Effector CD4-positive, alpha-beta T cell (primary cell): ENCODE measurements around the gene RSPO3.

ENCODE experiments used
- DNase-seq: peaks from one replicate; pipeline ENCODE4 v3.0.0-alpha.2; 2020

RSPO3 gene

DNA sequence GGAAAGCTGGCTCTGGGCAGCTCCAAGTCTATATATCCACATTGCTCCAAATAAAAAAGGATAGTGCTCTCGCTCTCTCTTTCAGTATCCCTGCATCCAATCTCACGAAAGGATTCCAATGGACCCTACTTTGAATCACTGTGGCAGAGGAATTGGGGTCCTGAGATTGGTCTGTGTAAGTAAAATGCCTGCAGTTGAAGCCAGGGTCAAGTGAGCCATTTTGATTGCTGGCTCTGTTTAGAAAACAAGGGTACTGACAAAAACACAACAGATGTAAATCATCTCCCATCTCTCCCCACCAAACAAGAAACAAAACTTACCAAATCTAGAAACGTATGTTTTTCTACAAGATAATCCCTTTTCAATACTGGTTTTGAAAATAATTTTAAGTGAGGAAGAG, 45.6 kb downstream of the RSPO3 start:
- no peak for DNase-seq

GRCh38 chr6:127164565-127164964, 46.1 kb downstream of the RSPO3 start:
- no peak for DNase-seq

- no peak for DNase-seq
Measured at GRCh38 chr6:127173156-127173940, 54.9 kb downstream of the RSPO3 start.

DNA sequence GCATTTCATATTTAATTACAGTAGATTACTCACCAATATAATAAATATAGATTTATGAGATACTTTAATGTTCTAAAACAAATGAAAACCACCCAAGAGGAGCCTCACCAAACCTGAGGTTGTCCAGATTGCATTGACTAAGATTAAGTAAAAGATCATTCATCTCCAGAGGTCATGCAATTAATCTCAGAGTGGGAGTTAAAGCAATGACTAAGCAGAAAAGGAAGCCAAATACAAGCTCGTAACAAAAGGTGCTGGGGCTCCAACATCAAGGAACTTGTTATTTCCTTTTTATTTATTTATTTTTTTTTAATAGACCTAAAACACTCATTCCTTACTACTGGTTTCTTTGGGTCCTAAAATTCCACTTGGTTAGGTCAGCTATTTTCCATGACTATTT, 57.7 kb downstream of the RSPO3 start:
- no peak for DNase-seq

DNA sequence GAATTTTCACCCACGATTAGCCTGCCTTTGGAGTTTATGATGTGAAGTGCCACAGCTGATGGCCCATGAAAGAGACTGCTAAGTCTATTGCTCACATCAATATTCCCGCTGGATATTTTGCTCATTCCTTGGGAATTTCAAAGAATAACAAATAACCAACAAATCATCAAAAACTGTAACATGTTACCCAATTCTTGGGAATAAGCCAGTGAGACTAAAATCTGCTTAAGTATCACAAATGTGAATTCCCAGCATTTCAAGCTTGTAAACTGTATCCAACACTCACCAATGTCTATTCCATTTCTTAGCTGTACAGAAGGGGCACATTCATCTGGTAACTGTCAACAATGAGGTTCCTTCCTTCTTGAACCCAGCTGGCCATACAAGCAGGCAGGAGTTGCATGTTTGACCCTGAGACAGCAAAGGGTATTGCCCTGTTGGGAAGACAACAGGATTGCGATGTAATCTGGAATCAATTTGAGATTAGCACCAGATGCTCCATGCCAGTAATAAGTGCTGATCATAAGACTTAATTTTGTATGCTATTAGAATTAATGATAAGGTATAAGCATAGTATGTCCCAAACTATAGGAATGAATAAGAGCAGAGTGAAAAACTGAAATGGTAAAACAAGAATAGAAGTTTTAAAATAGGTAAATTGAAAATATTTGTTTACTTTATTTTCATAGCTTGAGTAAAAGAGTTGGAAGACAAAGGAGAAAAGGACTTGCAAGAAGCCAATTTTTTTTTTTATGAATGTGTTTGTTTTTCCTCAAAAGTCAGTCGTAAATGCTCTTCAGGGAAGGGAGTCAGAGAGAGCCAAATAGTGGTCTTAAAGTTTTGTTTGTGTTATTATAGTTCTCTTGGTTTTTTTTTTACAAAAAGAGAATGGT, 58.8 kb downstream of the RSPO3 start:
- no peak for DNase-seq

DNA sequence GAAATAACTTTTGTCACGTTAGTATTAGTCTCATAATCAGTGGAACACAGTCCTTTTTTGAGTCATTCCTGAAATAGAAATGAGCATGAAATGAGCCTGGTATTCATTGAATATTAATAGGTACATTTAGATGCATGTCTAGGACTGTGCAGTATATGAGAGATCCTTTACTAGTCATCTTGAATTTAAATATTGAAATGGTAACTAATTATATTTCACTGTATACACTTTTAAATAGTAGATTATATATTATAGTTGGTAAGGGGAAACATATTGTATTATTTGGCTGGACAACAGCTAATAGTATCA, 59.4 kb downstream of the RSPO3 start:
- no peak for DNase-seq

GRCh38 chr6:127178746-127179145, 60.3 kb downstream of the RSPO3 start:
- DNase-seq: no peak

GRCh38 chr6:127180426-127180825, 62.0 kb downstream of the RSPO3 start:
- no peak for DNase-seq

GRCh38 chr6:127182501-127182900, 64.0 kb downstream of the RSPO3 start:
- no peak for DNase-seq

GRCh38 chr6:127185437-127185995, 67.0 kb downstream of the RSPO3 start:
- DNase-seq: no peak

- peak; percentile 13 for DNase-seq
Measured at GRCh38 chr6:127186889-127187288, 68.4 kb downstream of the RSPO3 start.

GRCh38 chr6:127188744-127189143, 70.3 kb downstream of the RSPO3 start:
- DNase-seq: no peak

DNA sequence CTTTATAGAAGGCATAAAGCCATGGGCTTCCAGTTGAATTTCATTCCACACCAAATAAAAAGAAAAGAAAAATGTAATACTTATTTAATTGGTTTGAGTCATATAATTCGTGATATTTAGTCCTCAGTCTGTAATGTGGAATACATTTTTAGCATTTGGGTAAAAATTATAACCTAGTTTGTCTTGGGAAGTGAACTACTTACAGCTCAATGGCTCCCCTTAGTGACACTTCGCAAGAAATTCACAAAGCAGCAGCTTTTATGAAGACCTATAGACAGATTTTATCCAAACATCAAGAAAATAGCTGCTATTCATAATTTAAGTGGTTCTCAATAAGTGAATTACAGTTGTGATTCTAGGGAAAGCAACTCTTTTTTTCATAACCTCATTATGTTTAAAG, 72.1 kb downstream of the RSPO3 start:
- DNase-seq: no peak

GRCh38 chr6:127191716-127192115, 73.2 kb downstream of the RSPO3 start:
- no peak for DNase-seq

- no peak for DNase-seq
Measured at GRCh38 chr6:127192911-127193541, 74.6 kb downstream of the RSPO3 start.

GRCh38 chr6:127195833-127196232, 77.4 kb downstream of the RSPO3 start:
- no peak for DNase-seq

GRCh38 chr6:127198549-127198948, 80.1 kb downstream of the RSPO3 start:
- no peak for DNase-seq

DNA sequence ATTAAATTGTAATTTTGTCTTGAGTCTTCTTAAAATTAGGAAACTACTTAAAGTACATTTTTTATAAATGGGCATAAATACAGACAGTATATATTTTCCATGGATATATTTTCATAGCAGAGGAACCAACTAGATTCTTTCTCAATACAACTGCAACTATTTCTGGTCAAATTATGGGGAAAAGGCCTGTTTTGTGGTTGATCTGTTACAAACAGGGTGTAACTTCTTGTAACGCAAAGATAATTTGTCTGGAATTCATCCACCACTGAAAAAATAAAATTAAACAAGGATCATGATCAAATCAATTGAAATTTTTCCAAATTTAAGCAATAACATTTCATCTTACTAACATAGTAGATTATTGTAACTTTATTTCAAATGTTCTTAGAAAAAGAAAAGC, 81.0 kb downstream of the RSPO3 start:
- DNase-seq: no peak

- no peak for DNase-seq
Measured at GRCh38 chr6:127200114-127200513, 81.6 kb downstream of the RSPO3 start.

DNA sequence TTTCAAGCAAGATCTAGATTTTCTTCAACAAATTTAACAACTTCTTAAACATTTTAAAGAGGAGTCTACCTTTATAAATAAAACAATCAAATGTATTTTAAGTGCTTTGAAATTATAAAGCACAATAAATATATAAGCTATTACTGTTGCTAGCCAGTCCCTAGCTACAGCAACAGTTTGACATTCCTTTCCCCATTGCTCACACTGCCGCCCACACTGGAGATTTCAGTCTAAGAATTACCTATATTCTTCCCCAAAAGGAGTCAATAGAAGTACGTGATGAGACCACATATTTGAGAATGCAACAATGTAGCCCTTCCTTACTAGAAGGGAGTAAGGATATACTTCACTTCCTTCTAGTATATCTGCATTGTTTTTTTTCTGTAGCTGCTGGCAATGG, 82.8 kb downstream of the RSPO3 start:
- no peak for DNase-seq

- no peak for DNase-seq
Measured at GRCh38 chr6:127202676-127203075, 84.2 kb downstream of the RSPO3 start.

DNA sequence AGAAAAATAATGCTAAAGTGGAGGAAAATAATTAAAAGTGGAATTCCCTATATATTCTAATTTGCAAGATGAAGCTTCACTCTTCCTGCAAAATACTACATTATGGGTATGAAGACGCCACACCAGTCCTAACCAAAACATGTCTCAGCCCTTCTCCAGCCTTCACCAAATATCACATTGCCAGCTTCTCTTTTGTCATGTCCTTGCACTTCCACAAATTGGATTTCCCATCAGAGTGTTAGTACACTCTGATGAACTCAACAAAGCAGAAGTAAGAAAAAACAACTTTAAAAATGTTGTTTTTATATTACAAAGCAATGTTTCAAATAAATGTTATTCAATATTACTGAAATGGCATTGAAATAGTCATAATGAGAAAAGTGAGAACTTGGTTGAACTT, 85.8 kb downstream of the RSPO3 start:
- DNase-seq: no peak

GRCh38 chr6:127205036-127205435, 86.6 kb downstream of the RSPO3 start:
- no peak for DNase-seq
